HG03354 (cell line): ENCODE data around the gene BCAP31.
"Not testable (repeated sequence)": the region's sequence is repeated elsewhere in the genome, so short reads cannot be mapped to it uniquely, and the experiment has no call there.

ENCODE experiments used
- ATAC-seq: cut with Tn5 transposase; IDR thresholded peaks from one replicate; pipeline ENCODE4 v1.9.1; 2021; ENCODE audit warnings: mild to moderate bottlenecking; ENCODE audit not compliant: unreplicated experiment, poor library complexity, severe bottlenecking

BCAP31 gene

GRCh38 chrX:153697924-153698865, 26.0 kb downstream of the BCAP31 start:
- ATAC-seq: no peak

GRCh38 chrX:153696986-153697722, 27.0 kb downstream of the BCAP31 start:
- ATAC-seq: not testable (repeated sequence)

GRCh38 chrX:153696538-153696937, 27.6 kb downstream of the BCAP31 start:
- not testable (repeated sequence) for ATAC-seq

GRCh38 chrX:153696100-153696499, 28.1 kb downstream of the BCAP31 start:
- ATAC-seq: no peak

GRCh38 chrX:153694687-153695270, 29.4 kb downstream of the BCAP31 start:
- no peak for ATAC-seq

GRCh38 chrX:153694256-153694655, 29.9 kb downstream of the BCAP31 start:
- ATAC-seq: not testable (repeated sequence)

- ATAC-seq: no peak
These were observed 30.7 kb downstream of the BCAP31 start for GRCh38 chrX:153693216-153694086.

- ATAC-seq: no peak
These were observed 31.5 kb downstream of the BCAP31 start for GRCh38 chrX:153692611-153693156.

- ATAC-seq: no peak
These were observed 32.2 kb downstream of the BCAP31 start for GRCh38 chrX:153692003-153692402.

GRCh38 chrX:153691032-153691827, 33.0 kb downstream of the BCAP31 start:
- not testable (repeated sequence) for ATAC-seq

GRCh38 chrX:153690466-153690865, 33.7 kb downstream of the BCAP31 start:
- ATAC-seq: no peak

GRCh38 chrX:153689654-153690465, 34.3 kb downstream of the BCAP31 start:
- no peak for ATAC-seq

- no peak for ATAC-seq
These were observed 35.1 kb downstream of the BCAP31 start for GRCh38 chrX:153688911-153689590.

- ATAC-seq: no peak
These were observed 35.7 kb downstream of the BCAP31 start for GRCh38 chrX:153688506-153688905.

- no peak for ATAC-seq
These were observed 36.1 kb downstream of the BCAP31 start for GRCh38 chrX:153688071-153688470.

- no peak for ATAC-seq
These were observed 36.8 kb downstream of the BCAP31 start, which contains the start of gene SLC6A8 for GRCh38 chrX:153687121-153688039. SLC6A8 (plus strand) TSS chrX:153687926; CDS start chrX:153688575, 649 bp downstream.
